Stomach (tissue), 9 donors: ENCODE results near the gene STXBP2. TPM values are rescaled to one million over a fixed set of nuclear protein-coding genes. Genes with fewer than 3 reads are reported as not detected.

Source experiments
- DNase-seq, 2 donors: peaks; one replicate each; pipeline versions ENCODE4 v3.0.0 to v3.0.0-alpha.2; 2013 to 2019
- H3K27ac ChIP-seq, 5 donors: fragments of 200-600 bp in 4 of 5; sonication (generic) in 4 of 5; one replicate each; pipeline ENCODE4 v1.5.1; 2013 to 2019; ENCODE audit warnings: mild to moderate bottlenecking in 1 of 5, moderate library complexity in 1 of 5
- H3K27me3 ChIP-seq, 3 donors: fragments of 200-600 bp; sonication (generic); one replicate each; pipeline ENCODE4 v1.5.1; 2017 to 2019; ENCODE audit warnings: mixed run types in 1 of 3
- H3K36me3 ChIP-seq, 4 donors: fragments of 200-600 bp; sonication (generic); 1 replicate in 3 of 4; 2 replicates in 1 of 4; pipeline ENCODE4 v1.5.1; 2016 to 2019
- H3K4me1 ChIP-seq, 4 donors: fragments of 200-600 bp; sonication (generic); one replicate each; pipeline ENCODE4 v1.5.1; 2016 to 2019
- H3K4me3 ChIP-seq, 4 donors: fragments of 200-600 bp; sonication (generic) in 3 of 4; one replicate each; pipeline ENCODE4 v1.5.1; 2016 to 2019; ENCODE audit warnings: mild to moderate bottlenecking in 1 of 4
- H3K9me3 ChIP-seq, 4 donors: fragments of 200-600 bp; sonication (generic); one replicate each; pipeline ENCODE4 v1.5.1; 2016 to 2019
- CTCF ChIP-seq, 7 experiments: fragments of 450-650 bp in 4 of 7; fragments of 200-600 bp in 3 of 7; sonication (generic) in 3 of 7; IDR thresholded peaks; one replicate each; pipeline ENCODE4 v1.5.1; 2016 to 2019; ENCODE audit warnings: antibody characterized with exemption in 7 of 7, control low read depth in 2 of 7, mild to moderate bottlenecking in 1 of 7
- EP300 ChIP-seq: sonication (generic); formaldehyde crosslinking; IDR thresholded peaks from one replicate; pipeline ENCODE4 v1.6.1; 2017; ENCODE audit warnings: antibody characterized with exemption
- POLR2A ChIP-seq, 4 donors: fragments of 450-650 bp; IDR thresholded peaks; one replicate each; pipeline ENCODE4 v1.6.1; 2016; ENCODE audit warnings: antibody characterized with exemption in 4 of 4, control low read depth in 2 of 4, mild to moderate bottlenecking in 1 of 4, moderate library complexity in 1 of 4
- POLR2AphosphoS5 ChIP-seq, 3 donors: sonication (generic); formaldehyde crosslinking; IDR thresholded peaks; one replicate each; pipeline ENCODE4 v1.6.1; 2016; ENCODE audit warnings: antibody characterized with exemption in 3 of 3
- whole genome bisulfite sequencing, 5 donors: extraction: QIAGEN DNeasy Blood & Tissue Kit in 3 of 5; methylation state at CpG; one replicate each; pipeline versions ENCODE4 v1.1.5 to v1.1.7; 2013 to 2018; 5-methylcytosine and 5-hydroxymethylcytosine counted together
- intact Hi-C: fragments of 100-400 bp; cut with DNase I; formaldehyde crosslinking; loops from one replicate; pipeline ENCODE4 v1.15.1; 2023; ENCODE audit warnings: low total_unique reads
- polyA plus RNA-seq, 3 donors: library from polyadenylated mRNA; stranded (reverse); fragments of 200-250 nt; gene quantifications; one replicate each; pipeline ENCODE4 v1.2.3, GENCODE V29; 2013
- total RNA-seq, 5 donors: library from RNA; depleted of rRNA; stranded (reverse); fragments of >200 nt; gene quantifications; one replicate each; pipeline versions ENCODE4 v1.1.0 to v1.2.3, GENCODE V29; 2014 to 2016
- donor health status: healthy with polysubstance abuse.
- donor health status: Bipolar disorder and iron deficiency.
- donor health status: healthy.

The STXBP2 gene
- total and polyA plus RNA-seq, 8 donors = 46.6 to 734 (median 138) TPM

- peaks cover 0 to 53% (median 9%) of the 10 kb centered on the region in 3 donors for H3K27me3 ChIP-seq
- WGBS, 5 donors = 22 to 37% (median 28%) methylated on average over 21 to 30 of the region's 30 CpGs
- intact Hi-C loops = no loop called here
- peaks cover 0 to 37% (median 28%) of the 10 kb centered on the region in 4 donors for H3K4me1 ChIP-seq
- H3K27ac ChIP-seq = peak overlapping the region; percentile 84 to 96 (median 90)
- peak; percentile 67 to 73 for DNase-seq
- TF ChIP-seq CTCF (IDR thresholded peaks at IDR 0.05) (no peak), POLR2AphosphoS5 (IDR thresholded peaks at IDR 0.05) (peak in 2 of 3 donors; percentile 31 to 47), POLR2A (IDR thresholded peaks at IDR 0.05) (no peak)
- H3K9me3 ChIP-seq = no peaks in the 10 kb centered on the region
- peaks cover 0 to 41% (median 18%) of the 10 kb centered on the region in 4 donors for H3K36me3 ChIP-seq
- H3K4me3 ChIP-seq = peak overlapping the region; percentile 60 to 73 (median 62)
These were observed 705 bp downstream of the STXBP2 start for GRCh38 chr19:7637374-7638256.

GRCh38 chr19:7638802-7639465, 2.0 kb downstream of the STXBP2 start:
- Histone ChIP-seq H3K36me3 (peaks cover 0 to 45% (median 19%) of the 10 kb centered on the region in 4 donors), H3K27me3 (peaks cover 0 to 64% (median 9%) of the 10 kb centered on the region in 3 donors), H3K9me3 (no peaks in the 10 kb centered on the region), H3K27ac (no peak overlapping the region), H3K4me1 (peaks cover 0 to 43% (median 28%) of the 10 kb centered on the region in 4 donors), H3K4me3 (peak overlapping the region in 1 of 4 donors; percentile 3)
- 78 to 88% (median 79%) methylated on average over 9 to 12 of the region's 12 CpGs for WGBS, 5 donors
- intact Hi-C loops = no loop called here
- TF ChIP-seq POLR2A (IDR thresholded peaks at IDR 0.05) = no peak
- no peak for TF ChIP-seq EP300
- TF ChIP-seq POLR2AphosphoS5 (IDR thresholded peaks at IDR 0.05) = no peak
- TF ChIP-seq CTCF (IDR thresholded peaks at IDR 0.05) = no peak
- DNase-seq = no peak

GRCh38 chr19:7639863-7640348, 3.0 kb downstream of the STXBP2 start:
- Histone ChIP-seq H3K9me3 (no peaks in the 10 kb centered on the region), H3K36me3 (peaks cover 0 to 52% (median 25%) of the 10 kb centered on the region in 4 donors), H3K4me1 (peaks cover 0 to 51% (median 28%) of the 10 kb centered on the region in 4 donors), H3K4me3 (no peak overlapping the region), H3K27me3 (peaks cover 0 to 63% (median 9%) of the 10 kb centered on the region in 3 donors), H3K27ac (no peak overlapping the region)
- intact Hi-C loops = no loop called here
- no peak for DNase-seq
- TF ChIP-seq CTCF (IDR thresholded peaks at IDR 0.05) (no peak), POLR2A (IDR thresholded peaks at IDR 0.05) (no peak), EP300 (no peak), POLR2AphosphoS5 (IDR thresholded peaks at IDR 0.05) (no peak)
- WGBS, 5 donors = 96 to 99% (median 97%) methylated on average over 13 of the region's 13 CpGs

- H3K27ac ChIP-seq = no peak overlapping the region
- TF ChIP-seq POLR2A (IDR thresholded peaks at IDR 0.05) (no peak), POLR2AphosphoS5 (IDR thresholded peaks at IDR 0.05) (no peak), CTCF (IDR thresholded peaks at IDR 0.05) (no peak), EP300 (no peak)
- WGBS, 5 donors = 94 to 96% (median 95%) methylated on average over 11 of the region's 11 CpGs
- H3K36me3 ChIP-seq = peaks cover 0 to 59% (median 32%) of the 10 kb centered on the region in 4 donors
- intact Hi-C loops = no loop called here
- peaks cover 0 to 54% (median 28%) of the 10 kb centered on the region in 4 donors for H3K4me1 ChIP-seq
- no peaks in the 10 kb centered on the region for H3K9me3 ChIP-seq
- H3K27me3 ChIP-seq = peaks cover 0 to 65% (median 9%) of the 10 kb centered on the region in 3 donors
- DNase-seq = no peak
- H3K4me3 ChIP-seq = no peak overlapping the region
These were observed 3.9 kb downstream of the STXBP2 start for GRCh38 chr19:7640803-7641202.
